GM23338 (cell line): Measurements from ENCODE around the gene SP140L.

ENCODE experiments used
- CREB1 ChIP-seq: fragments of 250-450 bp; sonication (Bioruptor Pico); IDR thresholded peaks from 2 replicates; pipeline ENCODE4 v1.5.0; 2020; ENCODE audit warnings: low read depth, mild to moderate bottlenecking, moderate library complexity
- EZH2 ChIP-seq: fragments of 200-600 bp; sonication (generic); IDR thresholded peaks from one replicate; pipeline ENCODE4 v1.8.0; 2017; ENCODE audit warnings: antibody characterized with exemption, mild to moderate bottlenecking, low read depth; ENCODE audit not compliant: unreplicated experiment
- EZH2phosphoT487 ChIP-seq: fragments of 200-600 bp; sonication (generic); IDR thresholded peaks from one replicate; pipeline ENCODE4 v1.8.1; 2018; ENCODE audit warnings: antibody characterized with exemption; ENCODE audit not compliant: unreplicated experiment
- JUNB ChIP-seq: IDR thresholded peaks from one replicate; pipeline ENCODE4 v1.6.1; 2016; ENCODE audit warnings: antibody characterized with exemption; ENCODE audit not compliant: unreplicated experiment
- NANOG ChIP-seq: IDR thresholded peaks from 2 replicates; pipeline ENCODE4 v1.6.1; 2016; ENCODE audit warnings: antibody characterized with exemption, borderline replicate concordance
- POLR2AphosphoS5 ChIP-seq: IDR thresholded peaks from 2 replicates; pipeline ENCODE4 v1.6.1; 2016; ENCODE audit warnings: antibody characterized with exemption, low read depth
- REST ChIP-seq: IDR thresholded peaks from one replicate; pipeline ENCODE4 v1.6.1; 2018; ENCODE audit warnings: antibody characterized with exemption; ENCODE audit not compliant: unreplicated experiment
- STAT1 ChIP-seq: IDR thresholded peaks from one replicate; pipeline ENCODE4 v1.6.1; 2016; ENCODE audit warnings: antibody characterized with exemption; ENCODE audit not compliant: unreplicated experiment
- TF ChIP-seq, protein P1 (sequence below), 2 experiments: fragments of 200-600 bp in 1 of 2; sonication (generic) in 1 of 2; conservative IDR thresholded peaks; 2 replicates each; pipeline versions ENCODE4 v1.5.1 to v1.6.1; 2016 to 2017; ENCODE audit warnings: antibody characterized with exemption in 2 of 2, low read depth in 2 of 2, mild to moderate bottlenecking in 2 of 2, moderate library complexity in 1 of 2
- TF ChIP-seq, protein P2 (sequence below): IDR thresholded peaks from 2 replicates; pipeline ENCODE4 v1.6.1; 2016; ENCODE audit warnings: antibody characterized with exemption

GRCh38 chr2:230384986-230385385, 58.0 kb downstream of the SP140L start:
- TF ChIP-seq EZH2 (no peak), CREB1 (CRISPR knock-in tag) (no peak), POLR2AphosphoS5 (no peak), EZH2phosphoT487 (no peak), REST (no peak), JUNB (no peak), STAT1 (no peak), NANOG (no peak)
- TF ChIP-seq, protein P1, sequence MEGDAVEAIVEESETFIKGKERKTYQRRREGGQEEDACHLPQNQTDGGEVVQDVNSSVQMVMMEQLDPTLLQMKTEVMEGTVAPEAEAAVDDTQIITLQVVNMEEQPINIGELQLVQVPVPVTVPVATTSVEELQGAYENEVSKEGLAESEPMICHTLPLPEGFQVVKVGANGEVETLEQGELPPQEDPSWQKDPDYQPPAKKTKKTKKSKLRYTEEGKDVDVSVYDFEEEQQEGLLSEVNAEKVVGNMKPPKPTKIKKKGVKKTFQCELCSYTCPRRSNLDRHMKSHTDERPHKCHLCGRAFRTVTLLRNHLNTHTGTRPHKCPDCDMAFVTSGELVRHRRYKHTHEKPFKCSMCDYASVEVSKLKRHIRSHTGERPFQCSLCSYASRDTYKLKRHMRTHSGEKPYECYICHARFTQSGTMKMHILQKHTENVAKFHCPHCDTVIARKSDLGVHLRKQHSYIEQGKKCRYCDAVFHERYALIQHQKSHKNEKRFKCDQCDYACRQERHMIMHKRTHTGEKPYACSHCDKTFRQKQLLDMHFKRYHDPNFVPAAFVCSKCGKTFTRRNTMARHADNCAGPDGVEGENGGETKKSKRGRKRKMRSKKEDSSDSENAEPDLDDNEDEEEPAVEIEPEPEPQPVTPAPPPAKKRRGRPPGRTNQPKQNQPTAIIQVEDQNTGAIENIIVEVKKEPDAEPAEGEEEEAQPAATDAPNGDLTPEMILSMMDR (conservative IDR thresholded peaks at IDR 0.05; ENCODE audit: low read depth in 2 of 2), result no peak
- TF ChIP-seq, protein P2, sequence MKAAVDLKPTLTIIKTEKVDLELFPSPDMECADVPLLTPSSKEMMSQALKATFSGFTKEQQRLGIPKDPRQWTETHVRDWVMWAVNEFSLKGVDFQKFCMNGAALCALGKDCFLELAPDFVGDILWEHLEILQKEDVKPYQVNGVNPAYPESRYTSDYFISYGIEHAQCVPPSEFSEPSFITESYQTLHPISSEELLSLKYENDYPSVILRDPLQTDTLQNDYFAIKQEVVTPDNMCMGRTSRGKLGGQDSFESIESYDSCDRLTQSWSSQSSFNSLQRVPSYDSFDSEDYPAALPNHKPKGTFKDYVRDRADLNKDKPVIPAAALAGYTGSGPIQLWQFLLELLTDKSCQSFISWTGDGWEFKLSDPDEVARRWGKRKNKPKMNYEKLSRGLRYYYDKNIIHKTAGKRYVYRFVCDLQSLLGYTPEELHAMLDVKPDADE, result no peak
